Measurements from ENCODE around the gene CNTF.

- TF ChIP-seq CTCF (IDR thresholded peaks at IDR 0.05 in 2 of 3, conservative IDR thresholded peaks at IDR 0.05 in 1 of 3; ENCODE audit: control insufficient read depth in 2 of 3, extremely low read depth in 1 of 3, insufficient read depth in 1 of 3, low read depth in 3 of 3, low read length in 3 of 3), result no peak
- no peak for TF ChIP-seq RAD21 (IDR thresholded peaks at IDR 0.05; ENCODE audit: insufficient read depth, low read depth, low read length)
- TF ChIP-seq ZNF217 (IDR thresholded peaks at IDR 0.05), result no peak
- no peak for TF ChIP-seq ZNF622 (IDR thresholded peaks at IDR 0.05)
- no peak for TF ChIP-seq JUNB (IDR thresholded peaks at IDR 0.05)
- TF ChIP-seq BCLAF1 (IDR thresholded peaks at IDR 0.05), result no peak
Measured at GRCh38 chr11:58622344-58622743, at the start of gene CNTF.

Measured in GM12878 (cell line).